GM12801 (cell line): ENCODE data around the gene FAXC.

ENCODE experiments used
- TF ChIP-seq, protein P1 (sequence below): IDR thresholded peaks from one replicate; pipeline ENCODE4 v1.5.1; 2011; ENCODE audit warnings: control low read depth; ENCODE audit not compliant: insufficient read length; ENCODE audit errors: extremely low read depth

The FAXC gene

DNA sequence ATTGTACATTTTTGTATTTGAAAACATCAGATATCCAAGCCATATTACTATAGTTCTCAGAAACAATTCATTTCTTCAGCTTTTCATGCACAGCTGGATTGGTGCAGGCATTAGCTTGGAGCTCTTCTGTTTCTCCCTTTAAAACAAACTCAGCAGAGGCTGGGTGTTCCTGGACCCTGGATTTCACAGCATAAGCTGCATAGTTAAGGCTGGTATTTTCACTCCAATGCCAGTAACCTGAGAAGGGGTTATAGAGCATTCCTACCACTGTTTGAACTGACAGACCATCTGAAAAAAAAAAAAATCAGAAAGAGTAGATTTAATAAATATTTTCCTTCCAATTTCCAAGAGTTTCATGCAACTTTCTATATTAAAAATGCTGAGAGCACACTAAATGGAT, 20.1 kb upstream of the FAXC start:
- TF ChIP-seq, protein P1, sequence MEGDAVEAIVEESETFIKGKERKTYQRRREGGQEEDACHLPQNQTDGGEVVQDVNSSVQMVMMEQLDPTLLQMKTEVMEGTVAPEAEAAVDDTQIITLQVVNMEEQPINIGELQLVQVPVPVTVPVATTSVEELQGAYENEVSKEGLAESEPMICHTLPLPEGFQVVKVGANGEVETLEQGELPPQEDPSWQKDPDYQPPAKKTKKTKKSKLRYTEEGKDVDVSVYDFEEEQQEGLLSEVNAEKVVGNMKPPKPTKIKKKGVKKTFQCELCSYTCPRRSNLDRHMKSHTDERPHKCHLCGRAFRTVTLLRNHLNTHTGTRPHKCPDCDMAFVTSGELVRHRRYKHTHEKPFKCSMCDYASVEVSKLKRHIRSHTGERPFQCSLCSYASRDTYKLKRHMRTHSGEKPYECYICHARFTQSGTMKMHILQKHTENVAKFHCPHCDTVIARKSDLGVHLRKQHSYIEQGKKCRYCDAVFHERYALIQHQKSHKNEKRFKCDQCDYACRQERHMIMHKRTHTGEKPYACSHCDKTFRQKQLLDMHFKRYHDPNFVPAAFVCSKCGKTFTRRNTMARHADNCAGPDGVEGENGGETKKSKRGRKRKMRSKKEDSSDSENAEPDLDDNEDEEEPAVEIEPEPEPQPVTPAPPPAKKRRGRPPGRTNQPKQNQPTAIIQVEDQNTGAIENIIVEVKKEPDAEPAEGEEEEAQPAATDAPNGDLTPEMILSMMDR = no peak

DNA sequence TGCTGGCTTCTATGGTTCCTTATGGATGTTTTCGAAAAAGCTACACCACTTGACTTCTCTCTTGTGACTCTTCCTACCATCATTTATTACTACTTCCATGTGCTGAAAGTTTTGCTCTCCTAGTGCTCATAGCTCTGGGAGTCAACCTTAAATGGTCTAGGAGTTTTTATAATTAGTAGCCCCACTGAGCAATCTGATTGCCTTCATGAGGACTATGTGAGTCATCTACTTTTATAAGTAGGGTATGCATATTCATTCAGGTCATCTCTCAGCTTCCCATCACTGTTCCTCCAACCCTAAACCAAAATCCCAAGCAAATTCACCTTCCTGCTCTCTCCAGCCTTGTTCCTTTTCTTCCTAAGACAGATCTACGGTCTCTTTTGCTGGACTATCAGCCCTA, 17.4 kb upstream of the FAXC start:
- TF ChIP-seq, protein P1 = no peak

GRCh38 chr6:99364026-99364425, 14.6 kb upstream of the FAXC start:
- TF ChIP-seq, protein P1 = no peak

GRCh38 chr6:99362678-99363268, 13.3 kb upstream of the FAXC start:
- TF ChIP-seq, protein P1 = no peak

- TF ChIP-seq, protein P1 = no peak
These were observed 10.3 kb upstream of the FAXC start for GRCh38 chr6:99359800-99360199.

GRCh38 chr6:99356641-99357040, 7.2 kb upstream of the FAXC start:
- TF ChIP-seq, protein P1 = no peak

GRCh38 chr6:99354983-99355382, 5.5 kb upstream of the FAXC start:
- TF ChIP-seq, protein P1 = no peak
